ENCODE results near the gene CNRIP1. TPM values are rescaled to one million over a fixed set of nuclear protein-coding genes. Genes with fewer than 3 reads are reported as not detected.
"Not testable (repeated sequence)": the region's sequence is repeated elsewhere in the genome, so short reads cannot be mapped to it uniquely, and the experiment has no call there.

CNRIP1 gene
- total RNA-seq (2014; rRNA removed; shearing (Covaris generic)): 19.7 and 32.6 TPM in 2 replicates

- peak; percentile 71 for DNase-seq (ENCODE audit: low spot score)
Observed at GRCh38 chr2:68319398-68320117, at the start of gene CNRIP1. CNRIP1 (minus strand) TSS chr2:68319949; CDS start chr2:68319400, 549 bp downstream.

- no peak for DNase-seq (ENCODE audit: low spot score)
Observed at GRCh38 chr2:68369337-68369734, 49.6 kb upstream of the CNRIP1 start.

DNA sequence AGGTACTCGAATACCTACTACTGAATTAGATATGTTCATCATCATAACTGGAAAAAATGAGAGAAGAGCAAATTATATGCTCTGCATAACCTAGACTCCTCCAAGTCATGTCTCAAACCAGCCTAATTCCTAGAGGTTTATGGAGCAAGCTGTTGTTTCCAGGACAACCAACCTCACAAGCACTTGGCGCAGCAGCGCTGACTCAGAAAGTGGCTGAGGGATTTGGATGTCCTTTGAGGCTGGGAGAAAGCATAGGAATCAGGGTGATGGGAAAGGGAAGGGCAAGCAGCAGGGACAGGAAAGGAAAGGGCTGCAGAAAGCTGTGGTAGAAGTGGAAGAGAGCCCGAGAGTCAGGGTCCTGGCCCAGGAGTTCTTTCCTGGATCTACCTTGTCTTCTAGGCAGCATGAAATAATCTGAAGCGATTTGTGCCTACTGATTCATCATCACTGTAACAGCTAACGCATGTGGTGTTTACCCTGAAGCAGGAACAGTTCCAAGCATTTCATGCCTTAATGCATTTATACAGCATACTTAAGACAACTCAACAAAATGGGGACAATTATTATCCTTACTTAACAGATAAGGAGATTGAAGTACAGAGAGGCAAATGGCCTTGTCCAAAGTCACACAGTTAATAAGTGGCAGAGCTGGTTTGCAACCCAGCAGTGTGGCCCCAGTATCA is 49.0 kb upstream of the CNRIP1 start:
- DNase-seq (ENCODE audit: low spot score): peak; percentile 56

DNA sequence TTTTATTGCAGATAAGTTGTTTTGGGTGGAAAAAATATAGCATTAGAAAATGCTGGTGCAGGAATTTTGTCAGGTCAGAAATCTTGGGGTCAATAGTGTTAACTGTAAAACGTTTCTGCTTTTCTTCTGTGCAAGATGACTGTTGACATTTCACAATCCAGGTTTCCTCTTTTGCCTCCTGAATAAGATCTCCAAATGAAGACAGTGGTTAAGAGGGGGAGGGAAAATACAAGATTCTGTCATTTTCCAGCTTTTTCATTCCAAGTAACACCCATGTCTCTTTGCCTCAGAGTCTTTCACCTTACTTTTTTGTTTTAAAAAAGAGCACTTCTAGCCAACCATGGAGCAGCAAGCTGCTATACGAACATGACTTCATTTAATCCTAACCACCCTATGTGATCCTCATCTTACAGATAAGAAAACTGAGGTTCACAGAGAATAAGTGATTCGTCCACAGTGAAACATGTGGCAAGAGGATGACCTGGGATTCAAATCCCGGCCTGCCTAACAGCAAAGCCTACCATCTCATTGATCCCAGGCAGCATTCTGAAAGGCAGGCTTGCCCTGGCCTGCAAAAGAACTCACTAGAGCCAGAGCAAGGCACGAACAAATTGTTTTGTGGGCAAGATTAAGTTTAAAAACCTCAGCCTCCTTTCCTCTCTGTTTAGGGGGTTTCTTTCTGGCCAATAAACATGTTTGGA is 48.4 kb upstream of the CNRIP1 start:
- no peak for DNase-seq (ENCODE audit: low spot score)

DNA sequence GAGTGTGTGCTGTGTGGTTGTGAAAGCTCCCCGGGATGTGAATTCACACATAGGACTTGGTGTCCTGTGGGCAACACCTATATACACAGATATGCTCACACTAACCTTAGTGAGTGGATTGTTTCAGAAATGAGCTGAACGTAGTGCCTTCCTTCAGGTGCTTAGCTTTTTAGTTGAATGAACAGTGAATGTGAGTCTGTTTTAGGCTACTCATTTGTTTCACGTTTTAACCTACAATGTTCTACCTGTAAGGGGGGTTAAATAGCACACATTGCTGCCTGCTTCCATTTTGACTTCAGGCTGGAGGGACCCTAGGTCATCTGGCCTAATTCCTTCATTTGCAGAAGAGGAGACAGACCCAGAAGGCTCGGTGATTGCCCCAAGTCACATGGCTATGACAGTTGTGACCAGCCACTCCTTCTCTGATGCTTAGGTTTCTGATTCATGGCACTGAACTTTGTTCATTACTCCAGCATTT is 46.4 kb upstream of the CNRIP1 start:
- DNase-seq (ENCODE audit: low spot score): no peak

DNA sequence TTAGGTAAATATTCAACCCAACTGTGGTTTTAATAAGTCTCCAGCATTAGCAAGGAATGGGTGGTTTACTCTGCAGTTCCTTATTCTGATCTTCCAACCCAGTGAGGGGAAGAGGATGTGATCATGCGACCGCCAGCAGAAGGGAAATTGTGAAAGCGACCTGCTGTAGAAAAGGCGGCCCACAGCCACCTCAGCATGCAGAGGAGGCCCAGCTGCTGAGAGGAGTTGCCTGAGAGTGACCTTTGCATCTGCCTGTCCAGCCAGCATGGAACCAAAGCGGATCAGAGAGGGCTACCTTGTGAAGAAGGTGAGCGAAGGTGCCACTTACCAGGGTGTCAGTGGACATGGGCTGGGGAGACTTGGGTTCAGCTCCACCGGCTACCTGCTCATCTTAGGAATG is 45.3 kb upstream of the CNRIP1 start, which contains the start of gene PLEK:
Gene PLEK, plus strand, starts transcription at position 196 of the 400 bp plus-strand sequence. Its CDS starts 70 bp downstream, at position 266.
- no peak for DNase-seq (ENCODE audit: low spot score)

- DNase-seq (ENCODE audit: low spot score): no peak
Observed at GRCh38 chr2:68363721-68364120, 44.0 kb upstream of the CNRIP1 start.

GRCh38 chr2:68362749-68363148 is 43.0 kb upstream of the CNRIP1 start:
- no peak for DNase-seq (ENCODE audit: low spot score)

GRCh38 chr2:68362069-68362468 is 42.3 kb upstream of the CNRIP1 start:
- peak; percentile 81 for DNase-seq (ENCODE audit: low spot score)

GRCh38 chr2:68359889-68360288 is 40.1 kb upstream of the CNRIP1 start:
- DNase-seq (ENCODE audit: low spot score): no peak

DNA sequence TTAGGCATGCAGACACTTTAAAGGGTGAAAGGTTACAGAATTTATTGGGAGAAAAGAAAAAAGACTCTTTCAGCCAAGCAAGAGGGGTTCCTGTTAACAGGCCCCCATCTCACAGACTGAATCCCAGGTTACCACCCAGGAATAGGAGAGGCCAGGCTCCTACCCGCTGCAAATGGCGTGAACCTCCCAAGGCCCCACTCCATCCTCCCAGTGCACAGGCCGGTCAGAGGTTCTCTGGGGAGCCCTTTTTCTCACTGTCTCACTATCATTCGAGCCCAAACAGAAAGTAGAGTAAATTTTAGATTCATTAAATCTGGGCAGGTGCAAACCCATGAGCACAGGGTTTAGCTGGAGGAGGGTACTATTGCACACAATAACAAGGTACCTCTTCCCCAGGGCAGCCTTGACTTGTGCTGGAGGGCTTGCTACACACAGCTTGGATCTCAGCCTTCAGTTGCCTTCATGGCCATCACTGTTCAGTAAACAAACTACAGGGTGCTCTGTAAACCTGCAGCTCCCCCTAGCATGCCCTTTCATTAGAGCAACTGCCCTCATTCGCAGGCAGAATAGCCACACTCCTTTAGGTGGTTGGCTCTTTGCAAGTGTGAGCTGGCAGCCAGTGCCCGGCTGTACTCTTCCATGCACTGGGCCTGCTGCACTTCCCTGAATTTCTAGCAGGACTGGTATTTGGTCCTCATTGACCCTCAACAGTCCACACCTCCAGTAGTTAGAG is 38.0 kb upstream of the CNRIP1 start:
- DNase-seq (ENCODE audit: low spot score): peak; percentile 52

GRCh38 chr2:68356599-68357239 is 37.0 kb upstream of the CNRIP1 start:
- DNase-seq (ENCODE audit: low spot score): no peak

DNA sequence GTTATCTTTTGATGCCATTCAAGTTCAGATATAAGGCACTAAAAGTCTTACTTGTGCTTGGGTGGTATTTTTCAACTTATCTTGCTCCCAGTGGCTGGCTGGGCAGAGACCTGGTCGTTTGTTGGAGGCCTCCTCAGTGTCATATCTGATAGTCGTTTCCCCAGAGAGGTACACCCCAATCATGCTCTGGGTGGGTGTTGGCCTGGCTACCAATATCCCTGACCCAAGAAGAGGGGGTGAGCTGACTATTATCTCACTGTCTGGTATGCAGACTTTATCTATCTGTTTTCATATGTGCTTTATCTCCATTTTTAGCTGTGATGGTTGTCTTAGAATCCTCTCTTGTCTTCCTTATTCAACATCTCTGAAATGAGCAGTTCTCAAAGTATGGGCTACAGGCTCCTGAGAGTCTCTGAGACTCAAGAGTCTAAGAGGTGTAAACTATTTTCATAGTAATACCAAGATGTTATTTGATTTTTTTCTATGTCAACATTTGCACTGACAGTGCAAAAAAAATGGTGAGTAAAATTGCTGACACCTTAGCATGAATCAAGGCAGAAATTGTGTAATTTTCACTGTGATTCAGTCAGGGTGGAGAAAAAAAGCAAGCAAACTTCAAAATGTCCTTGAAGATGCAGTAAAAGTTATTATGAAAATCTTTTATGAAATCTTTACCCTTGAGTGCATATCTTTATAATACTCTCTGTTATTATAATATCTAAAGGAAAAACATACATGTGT is 33.1 kb upstream of the CNRIP1 start:
- DNase-seq (ENCODE audit: low spot score): no peak

DNA sequence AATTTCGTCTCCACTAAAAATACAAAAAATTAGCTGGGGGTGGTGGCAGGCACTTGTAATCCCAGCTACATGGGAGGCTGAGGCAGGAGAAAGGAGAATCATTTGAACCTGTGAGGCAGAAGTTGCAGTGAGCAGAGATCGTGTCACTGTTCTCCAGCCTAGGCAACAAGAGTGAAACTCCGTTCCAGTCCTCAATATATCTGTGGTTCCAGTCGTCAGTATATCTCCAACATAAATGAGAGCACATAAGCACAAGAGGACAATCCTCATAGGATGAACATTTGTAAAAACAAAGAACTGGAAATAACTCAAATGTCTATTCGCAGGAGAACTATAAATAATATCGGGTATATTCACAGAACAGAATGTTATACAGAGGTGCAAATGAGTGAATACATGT is 32.2 kb upstream of the CNRIP1 start:
- DNase-seq (ENCODE audit: low spot score): no peak

DNA sequence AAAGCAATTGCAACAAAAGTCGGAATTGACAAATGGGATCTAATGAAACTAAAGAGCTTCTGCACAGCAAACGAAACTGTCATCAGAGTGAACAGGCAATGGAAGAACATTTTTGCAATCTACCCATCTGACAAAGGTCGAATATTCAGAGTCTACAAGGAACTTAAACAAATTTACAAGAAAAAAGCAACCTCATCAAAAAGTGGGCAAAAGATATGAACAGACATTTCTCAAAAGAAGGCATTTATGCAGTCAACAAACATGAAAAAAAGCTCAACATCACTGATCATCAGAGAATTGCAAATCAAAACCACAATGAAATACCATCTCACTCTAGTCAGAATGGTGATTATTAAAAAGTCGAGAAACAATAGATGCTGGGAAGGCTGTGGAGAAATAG is 29.3 kb upstream of the CNRIP1 start:
- not testable (repeated sequence) for DNase-seq (ENCODE audit: low spot score)

- no peak for DNase-seq (ENCODE audit: low spot score)
Observed at GRCh38 chr2:68345129-68345875, 25.6 kb upstream of the CNRIP1 start.

- no peak for DNase-seq (ENCODE audit: low spot score)
Observed at GRCh38 chr2:68344031-68344430, 24.3 kb upstream of the CNRIP1 start.

- no peak for DNase-seq (ENCODE audit: low spot score)
Observed at GRCh38 chr2:68342470-68342869, 22.7 kb upstream of the CNRIP1 start.

- no peak for DNase-seq (ENCODE audit: low spot score)
Observed at GRCh38 chr2:68341583-68341982, 21.8 kb upstream of the CNRIP1 start.

- DNase-seq (ENCODE audit: low spot score): no peak
Observed at GRCh38 chr2:68341062-68341329, 21.2 kb upstream of the CNRIP1 start.
